Measurements from ENCODE around the gene UBE2J2.

GRCh38 chr1:1230656-1231399 lies 42.8 kb downstream of the UBE2J2 start:
- TF ChIP-seq CTCF (IDR thresholded peaks at IDR 0.05) (no peak), POLR2A (IDR thresholded peaks at IDR 0.05) (no peak)
